ENCODE results near the gene PTPN6.

- TF ChIP-seq, protein P1, sequence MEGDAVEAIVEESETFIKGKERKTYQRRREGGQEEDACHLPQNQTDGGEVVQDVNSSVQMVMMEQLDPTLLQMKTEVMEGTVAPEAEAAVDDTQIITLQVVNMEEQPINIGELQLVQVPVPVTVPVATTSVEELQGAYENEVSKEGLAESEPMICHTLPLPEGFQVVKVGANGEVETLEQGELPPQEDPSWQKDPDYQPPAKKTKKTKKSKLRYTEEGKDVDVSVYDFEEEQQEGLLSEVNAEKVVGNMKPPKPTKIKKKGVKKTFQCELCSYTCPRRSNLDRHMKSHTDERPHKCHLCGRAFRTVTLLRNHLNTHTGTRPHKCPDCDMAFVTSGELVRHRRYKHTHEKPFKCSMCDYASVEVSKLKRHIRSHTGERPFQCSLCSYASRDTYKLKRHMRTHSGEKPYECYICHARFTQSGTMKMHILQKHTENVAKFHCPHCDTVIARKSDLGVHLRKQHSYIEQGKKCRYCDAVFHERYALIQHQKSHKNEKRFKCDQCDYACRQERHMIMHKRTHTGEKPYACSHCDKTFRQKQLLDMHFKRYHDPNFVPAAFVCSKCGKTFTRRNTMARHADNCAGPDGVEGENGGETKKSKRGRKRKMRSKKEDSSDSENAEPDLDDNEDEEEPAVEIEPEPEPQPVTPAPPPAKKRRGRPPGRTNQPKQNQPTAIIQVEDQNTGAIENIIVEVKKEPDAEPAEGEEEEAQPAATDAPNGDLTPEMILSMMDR (IDR thresholded peaks at IDR 0.05; ENCODE audit: low read depth, low read length, poor library complexity, severe bottlenecking): no peak
- TF ChIP-seq EZH2phosphoT487 (IDR thresholded peaks at IDR 0.05; ENCODE audit: borderline replicate concordance, low read length): peak; percentile 94
These were observed 36.0 kb upstream of the PTPN6 start for GRCh38 chr12:6914947-6915788.

Data from DOHH2 (cell line).